Neuronal stem cell (in vitro differentiated cells): ENCODE measurements around the gene SLIT3.

ENCODE experiments used
- DNase-seq: peaks from one replicate; pipeline ENCODE4 v3.0.0-alpha.2; 2013; ENCODE audit warnings: low spot score
- H2AFZ ChIP-seq: one replicate; pipeline ENCODE4 v1.6.1; 2013; ENCODE audit warnings: mild to moderate bottlenecking, low read length, inconsistent platforms
- H2AK5ac ChIP-seq: 2 replicates; pipeline ENCODE4 v1.6.1; 2013; ENCODE audit warnings: low read depth, mild to moderate bottlenecking, inconsistent platforms, low read length, moderate library complexity, mixed read lengths
- H2BK120ac ChIP-seq: 2 replicates; pipeline ENCODE4 v1.6.1; 2013; ENCODE audit warnings: low read depth, mild to moderate bottlenecking, inconsistent platforms, low read length, moderate library complexity, mixed read lengths
- H2BK12ac ChIP-seq: one replicate; pipeline ENCODE4 v1.6.1; 2013; ENCODE audit warnings: low read length, inconsistent platforms
- H2BK15ac ChIP-seq: 2 replicates; pipeline ENCODE4 v1.6.1; 2013; ENCODE audit warnings: mild to moderate bottlenecking, low read length, inconsistent platforms, mixed read lengths
- H2BK5ac ChIP-seq: one replicate; pipeline ENCODE4 v1.6.1; 2013; ENCODE audit warnings: inconsistent platforms, mild to moderate bottlenecking, low read length, moderate library complexity
- H3K14ac ChIP-seq: one replicate; pipeline ENCODE4 v1.6.1; 2013; ENCODE audit warnings: low read length, inconsistent platforms
- H3K18ac ChIP-seq: 2 replicates; pipeline ENCODE4 v1.6.1; 2013; ENCODE audit warnings: low read length, inconsistent platforms
- H3K23ac ChIP-seq: 2 replicates; pipeline ENCODE4 v1.6.1; 2013; ENCODE audit warnings: low read depth, mild to moderate bottlenecking, mixed read lengths, low read length, inconsistent platforms; ENCODE audit not compliant: poor library complexity
- H3K27ac ChIP-seq: replicated peaks from 3 replicates; pipeline ENCODE4 v1.5.1; 2013; ENCODE audit warnings: low read length, inconsistent platforms
- H3K27me3 ChIP-seq, 3 experiments: 2 replicates each; pipeline ENCODE4 v1.6.1; 2013; ENCODE audit warnings: low read length in 3 of 3, mild to moderate bottlenecking in 2 of 3, inconsistent platforms in 1 of 3, low read depth in 1 of 3, mixed read lengths in 1 of 3, moderate library complexity in 1 of 3; ENCODE audit not compliant: control insufficient read depth in 3 of 3, insufficient read depth in 3 of 3
- H3K36me3 ChIP-seq, 2 donors: replicated peaks in 1 of 2; 2 replicates each; pipeline ENCODE4 v1.6.1; 2013; ENCODE audit warnings: low read length in 2 of 2; ENCODE audit not compliant: control insufficient read depth in 2 of 2, insufficient read depth in 2 of 2
- H3K4ac ChIP-seq: 2 replicates; pipeline ENCODE4 v1.6.1; 2013; ENCODE audit warnings: inconsistent platforms, mild to moderate bottlenecking, low read length, moderate library complexity
- H3K4me1 ChIP-seq, 2 donors: 1 replicate in 1 of 2; 2 replicates in 1 of 2; pipeline ENCODE4 v1.6.1; 2013; ENCODE audit warnings: low read length in 2 of 2, low read depth in 1 of 2; ENCODE audit not compliant: control insufficient read depth in 2 of 2, insufficient read depth in 1 of 2
- H3K4me2 ChIP-seq: one replicate; pipeline ENCODE4 v1.6.1; 2013; ENCODE audit warnings: mild to moderate bottlenecking, low read length, inconsistent platforms; ENCODE audit not compliant: insufficient read depth, poor library complexity, severe bottlenecking
- H3K4me3 ChIP-seq, 2 donors: 2 replicates each; pipeline ENCODE4 v1.5.1; 2013; ENCODE audit warnings: low read length in 2 of 2, mild to moderate bottlenecking in 2 of 2, inconsistent platforms in 1 of 2, moderate library complexity in 1 of 2
- H3K79me1 ChIP-seq: one replicate; pipeline ENCODE4 v1.6.1; 2013; ENCODE audit warnings: low read depth, mild to moderate bottlenecking, inconsistent platforms, low read length, moderate library complexity
- H3K9ac ChIP-seq: one replicate; pipeline ENCODE4 v1.6.1; 2013; ENCODE audit warnings: mild to moderate bottlenecking, low read depth, low read length, inconsistent platforms; ENCODE audit not compliant: poor library complexity
- H3K9me3 ChIP-seq, 2 donors: replicated peaks in 1 of 2; 2 replicates each; pipeline versions ENCODE3 to v1.6.1; 2013; ENCODE audit warnings: low read length in 2 of 2, mild to moderate bottlenecking in 2 of 2, inconsistent platforms in 1 of 2, low read depth in 1 of 2, mixed read lengths in 1 of 2, moderate library complexity in 1 of 2; ENCODE audit not compliant: control insufficient read depth in 2 of 2, insufficient read depth in 1 of 2
- H4K8ac ChIP-seq: one replicate; pipeline ENCODE4 v1.6.1; 2013; ENCODE audit warnings: low read depth, mild to moderate bottlenecking, inconsistent platforms, low read length, moderate library complexity
- H4K91ac ChIP-seq: one replicate; pipeline ENCODE4 v1.6.1; 2013; ENCODE audit warnings: low read length, low read depth, mild to moderate bottlenecking, inconsistent platforms; ENCODE audit not compliant: poor library complexity
- WGBS, 2 donors: extraction: QIAGEN DNeasy Blood & Tissue Kit; methylation state at CpG; one replicate each; pipeline ENCODE4 v1.1.7; 2013; ENCODE audit warnings: missing lambda C conversion rate in 2 of 2, mixed read lengths in 1 of 2; ENCODE audit not compliant: insufficient read length in 2 of 2, insufficient replicate concordance in 1 of 2; ENCODE audit errors: extremely low coverage in 2 of 2; 5-methylcytosine and 5-hydroxymethylcytosine counted together

SLIT3 gene

GRCh38 chr5:169157064-169157463 is 143.9 kb downstream of the SLIT3 start:
- Histone ChIP-seq H3K36me3 (no peaks in the 10 kb centered on the region), H3K14ac (no peak overlapping the region), H3K4me1 (peaks cover 0 to 15% of the 10 kb centered on the region in 2 donors), H4K8ac (no peak overlapping the region), H3K27me3 (peaks cover 0 to 4% (median 0%) of the 10 kb centered on the region in 3 experiments), H3K79me1 (no peaks in the 10 kb centered on the region), H2BK120ac (no peak overlapping the region), H3K4me3 (no peak overlapping the region), H2BK12ac (no peak overlapping the region), H3K23ac (no peak overlapping the region), H3K9me3 (no peaks in the 10 kb centered on the region), H4K91ac (no peak overlapping the region), H2AFZ (no peak overlapping the region), H3K4me2 (no peak overlapping the region), H2AK5ac (no peak overlapping the region), H3K9ac (no peak overlapping the region), H2BK5ac (no peak overlapping the region), H2BK15ac (no peak overlapping the region), H3K4ac (no peak overlapping the region), H3K18ac (no peak overlapping the region), H3K27ac (no peak overlapping the region)
- DNase-seq, result no peak
- whole genome bisulfite sequencing, 2 donors, result no CpG with 5 or more reads among the region's 1 CpG

- Histone ChIP-seq H2BK15ac (no peak overlapping the region), H3K23ac (no peak overlapping the region), H2BK120ac (no peak overlapping the region), H3K4me1 (peaks cover 0 to 5% of the 10 kb centered on the region in 2 donors), H2BK5ac (no peak overlapping the region), H2AFZ (no peak overlapping the region), H2AK5ac (no peak overlapping the region), H3K27ac (no peak overlapping the region), H3K4me3 (no peak overlapping the region), H3K4ac (no peak overlapping the region), H3K18ac (no peak overlapping the region), H4K8ac (no peak overlapping the region), H3K14ac (no peak overlapping the region), H2BK12ac (no peak overlapping the region), H3K36me3 (no peaks in the 10 kb centered on the region), H3K4me2 (no peak overlapping the region), H3K9me3 (no peaks in the 10 kb centered on the region), H4K91ac (no peak overlapping the region), H3K9ac (no peak overlapping the region), H3K79me1 (no peaks in the 10 kb centered on the region), H3K27me3 (no peaks in the 10 kb centered on the region)
- DNase-seq, result no peak
- no CpG with 5 or more reads among the region's 2 CpGs for WGBS, 2 donors
Observed at GRCh38 chr5:169154679-169155078, 146.3 kb downstream of the SLIT3 start.

- no peak overlapping the region for H2AK5ac ChIP-seq
- H2BK12ac ChIP-seq, result no peak overlapping the region
- H4K91ac ChIP-seq, result no peak overlapping the region
- no peak overlapping the region for H3K9ac ChIP-seq
- no CpG with 5 or more reads among the region's 2 CpGs for WGBS, 2 donors
- no peak overlapping the region for H3K4ac ChIP-seq
- no peak overlapping the region for H3K4me2 ChIP-seq
- no peak overlapping the region for H2BK15ac ChIP-seq
- no peak overlapping the region for H2BK5ac ChIP-seq
- no peak overlapping the region for H3K18ac ChIP-seq
- no peak overlapping the region for H3K4me3 ChIP-seq
- H3K14ac ChIP-seq, result no peak overlapping the region
- no peaks in the 10 kb centered on the region for H3K9me3 ChIP-seq
- no peak overlapping the region for H3K27ac ChIP-seq
- H3K23ac ChIP-seq, result no peak overlapping the region
- no peaks in the 10 kb centered on the region for H3K36me3 ChIP-seq
- H3K79me1 ChIP-seq, result no peaks in the 10 kb centered on the region
- no peaks in the 10 kb centered on the region for H3K27me3 ChIP-seq
- DNase-seq, result no peak
- no peak overlapping the region for H2AFZ ChIP-seq
- H2BK120ac ChIP-seq, result no peak overlapping the region
- peaks cover 0 to 5% of the 10 kb centered on the region in 2 donors for H3K4me1 ChIP-seq
- no peak overlapping the region for H4K8ac ChIP-seq
Observed at GRCh38 chr5:169153405-169153804, 147.5 kb downstream of the SLIT3 start.

- Histone ChIP-seq H3K27ac (no peak overlapping the region), H2BK15ac (no peak overlapping the region), H3K18ac (no peak overlapping the region), H3K4ac (no peak overlapping the region), H3K4me1 (peaks cover 0 to 5% of the 10 kb centered on the region in 2 donors), H3K36me3 (no peaks in the 10 kb centered on the region), H3K4me2 (no peak overlapping the region), H2BK12ac (no peak overlapping the region), H4K8ac (no peak overlapping the region), H3K9me3 (no peaks in the 10 kb centered on the region), H3K23ac (no peak overlapping the region), H3K4me3 (no peak overlapping the region), H3K79me1 (no peaks in the 10 kb centered on the region), H3K9ac (no peak overlapping the region), H2AFZ (no peak overlapping the region), H2AK5ac (no peak overlapping the region), H3K27me3 (no peaks in the 10 kb centered on the region), H3K14ac (no peak overlapping the region), H2BK5ac (no peak overlapping the region), H2BK120ac (no peak overlapping the region), H4K91ac (no peak overlapping the region)
- DNase-seq, result no peak
- no CpG with 5 or more reads among the region's 7 CpGs for WGBS, 2 donors
Observed at GRCh38 chr5:169152946-169153345, 148.0 kb downstream of the SLIT3 start.
